ENCODE data around the gene MAMSTR.

MAMSTR gene

DNA sequence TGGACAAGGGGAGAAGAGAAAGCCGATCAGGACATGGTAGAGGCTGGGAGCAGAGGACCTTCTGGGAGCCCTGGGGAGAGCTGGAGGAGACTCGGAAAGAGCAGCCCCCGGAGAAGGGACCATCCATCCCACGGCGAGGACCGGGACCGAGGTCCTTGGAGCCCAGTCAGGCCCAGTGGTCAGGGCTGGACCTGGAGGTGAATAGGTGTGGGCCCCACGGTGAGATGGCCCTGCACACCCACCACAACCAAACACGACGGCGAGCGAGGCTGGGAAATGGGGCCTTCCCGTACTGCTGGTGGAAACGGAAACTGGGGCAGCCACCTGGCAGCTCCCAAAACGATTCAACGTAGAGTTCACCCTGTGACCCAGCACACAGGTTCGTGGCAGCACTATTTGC, 43.0 kb downstream of the MAMSTR start:
- DNase-seq (ENCODE audit: low spot score) = no peak
- Mint-ChIP-seq H3K4me3 (no peak overlapping the region), H3K36me3 (ENCODE audit: low read depth) (no peaks in the 10 kb centered on the region), H3K4me1 (ENCODE audit: low read depth) (peaks cover 1% of the 10 kb centered on the region), H3K9me3 (no peaks in the 10 kb centered on the region), H3K27me3 (ENCODE audit: low read depth) (no peaks in the 10 kb centered on the region), H3K27ac (no peak overlapping the region)

DNA sequence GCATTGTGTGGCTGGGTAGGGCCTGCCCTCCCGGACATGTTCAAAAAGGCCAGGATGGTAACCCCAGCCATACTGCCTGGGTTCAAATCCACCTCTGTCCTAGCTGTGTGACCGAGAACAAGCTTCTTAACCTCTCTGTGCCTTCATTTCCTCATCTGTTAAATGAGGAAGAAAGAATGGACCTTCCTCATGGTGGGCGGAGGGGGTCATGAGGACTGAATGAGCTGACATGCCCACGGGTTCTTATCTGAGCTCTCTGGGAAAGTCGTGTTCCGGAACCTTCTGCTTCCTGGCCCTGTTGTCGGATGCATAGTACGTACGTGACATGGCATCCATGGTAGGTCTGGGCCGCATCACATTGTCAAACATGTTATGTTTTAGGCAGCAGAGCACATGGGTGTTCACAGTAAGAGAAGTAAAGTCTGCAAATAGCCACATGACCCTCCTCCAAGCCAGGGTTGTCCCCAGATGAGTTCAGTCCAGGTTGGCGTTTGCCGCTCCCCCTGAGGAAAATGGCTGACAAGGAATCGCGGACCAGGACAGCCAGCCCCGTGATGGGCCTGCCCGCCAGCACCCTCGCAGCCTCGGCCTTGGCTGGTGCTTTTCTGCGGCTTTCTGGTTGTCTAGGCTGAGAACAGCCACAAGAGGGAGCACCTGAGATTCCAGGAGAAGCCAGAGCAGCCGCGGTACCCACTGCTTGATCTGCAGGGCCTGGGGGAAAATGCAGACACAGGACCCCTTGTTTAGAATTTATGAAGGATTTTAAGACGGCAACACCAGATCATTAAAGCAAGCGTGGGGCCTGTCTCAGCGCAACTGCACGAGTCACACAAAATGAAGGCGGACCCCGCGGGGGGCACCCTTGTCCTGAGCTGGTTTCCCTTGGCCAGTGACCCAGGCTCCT, 44.4 kb downstream of the MAMSTR start:
- H3K4me3 Mint-ChIP-seq = no peak overlapping the region
- H3K27ac Mint-ChIP-seq = no peak overlapping the region
- no peaks in the 10 kb centered on the region for H3K27me3 Mint-ChIP-seq (ENCODE audit: low read depth)
- no peaks in the 10 kb centered on the region for H3K36me3 Mint-ChIP-seq (ENCODE audit: low read depth)
- H3K4me1 Mint-ChIP-seq (ENCODE audit: low read depth) = peaks cover 1% of the 10 kb centered on the region
- peak; percentile 61 for DNase-seq (ENCODE audit: low spot score)
- H3K9me3 Mint-ChIP-seq = no peaks in the 10 kb centered on the region

DNA sequence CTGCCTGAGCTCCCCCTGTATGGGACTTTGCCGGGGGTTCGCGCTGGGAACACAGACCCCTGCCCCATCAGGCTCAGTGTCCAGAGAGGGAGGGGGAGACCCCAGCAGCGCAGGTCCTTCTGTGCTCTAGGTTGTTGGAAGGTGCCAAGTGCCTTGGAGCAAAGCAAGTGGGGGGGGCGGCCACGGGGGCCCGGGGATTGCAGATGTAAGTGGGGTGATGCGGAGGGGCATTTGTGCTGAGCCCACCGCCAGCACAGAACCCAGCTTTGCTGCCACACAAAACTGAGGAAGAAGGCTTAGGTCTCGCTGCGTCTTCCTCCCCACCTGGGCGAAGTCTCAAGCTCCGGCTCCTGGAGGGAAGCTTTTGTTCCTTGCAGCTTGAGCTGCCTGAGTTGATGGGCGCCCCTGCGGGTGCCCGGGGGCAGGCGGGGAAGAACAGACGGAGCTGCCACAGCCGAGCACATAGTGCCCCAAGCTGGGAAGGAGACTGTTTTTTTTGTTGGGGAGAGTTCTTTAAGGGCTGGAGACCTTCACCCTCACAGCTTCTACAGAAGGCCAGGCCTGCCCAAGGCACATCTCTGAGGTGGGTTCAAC, 45.2 kb downstream of the MAMSTR start:
- Mint-ChIP-seq H3K4me3 (no peak overlapping the region), H3K9me3 (peaks cover 7% of the 10 kb centered on the region), H3K27ac (no peak overlapping the region), H3K27me3 (ENCODE audit: low read depth) (no peaks in the 10 kb centered on the region), H3K36me3 (ENCODE audit: low read depth) (peaks cover 2% of the 10 kb centered on the region), H3K4me1 (ENCODE audit: low read depth) (peaks cover 1% of the 10 kb centered on the region)
- no peak for DNase-seq (ENCODE audit: low spot score)

DNA sequence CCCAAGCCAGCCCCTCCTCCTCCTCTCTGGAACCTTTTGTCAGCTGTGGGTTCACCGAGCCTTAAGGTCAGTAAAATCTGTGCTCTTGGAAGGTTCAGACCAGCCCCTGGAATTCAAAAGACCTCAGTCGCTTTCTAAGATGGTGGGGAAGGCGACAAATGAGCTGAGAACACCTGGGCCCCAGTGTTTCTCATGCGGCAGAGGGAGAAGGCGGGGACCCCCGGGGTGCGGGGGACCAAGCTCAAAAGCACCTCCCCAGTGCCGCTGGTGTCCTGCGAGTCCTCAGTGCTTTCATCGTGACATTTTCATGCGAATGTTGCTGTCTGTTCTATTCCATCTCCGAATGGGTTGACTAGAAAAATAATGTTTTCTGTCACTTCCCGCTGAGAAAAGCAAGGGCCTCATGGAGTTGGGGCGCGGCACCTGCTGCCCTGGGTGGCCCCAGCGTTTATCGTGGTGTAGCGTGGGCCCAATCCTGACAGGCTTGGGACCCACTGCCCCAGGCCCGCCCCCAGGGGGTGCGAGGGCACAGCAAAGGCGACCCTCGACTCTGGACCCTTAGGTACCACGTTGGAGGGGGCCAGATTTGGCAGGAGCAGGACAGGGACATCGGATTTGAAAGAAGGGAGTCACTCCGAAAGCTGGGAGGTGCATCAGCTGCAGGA, 46.0 kb downstream of the MAMSTR start:
- peaks cover 11% of the 10 kb centered on the region for H3K9me3 Mint-ChIP-seq
- no peak overlapping the region for H3K27ac Mint-ChIP-seq
- no peaks in the 10 kb centered on the region for H3K27me3 Mint-ChIP-seq (ENCODE audit: low read depth)
- H3K4me3 Mint-ChIP-seq = no peak overlapping the region
- peaks cover 2% of the 10 kb centered on the region for H3K36me3 Mint-ChIP-seq (ENCODE audit: low read depth)
- no peak for DNase-seq (ENCODE audit: low spot score)
- peaks cover 1% of the 10 kb centered on the region for H3K4me1 Mint-ChIP-seq (ENCODE audit: low read depth)

DNA sequence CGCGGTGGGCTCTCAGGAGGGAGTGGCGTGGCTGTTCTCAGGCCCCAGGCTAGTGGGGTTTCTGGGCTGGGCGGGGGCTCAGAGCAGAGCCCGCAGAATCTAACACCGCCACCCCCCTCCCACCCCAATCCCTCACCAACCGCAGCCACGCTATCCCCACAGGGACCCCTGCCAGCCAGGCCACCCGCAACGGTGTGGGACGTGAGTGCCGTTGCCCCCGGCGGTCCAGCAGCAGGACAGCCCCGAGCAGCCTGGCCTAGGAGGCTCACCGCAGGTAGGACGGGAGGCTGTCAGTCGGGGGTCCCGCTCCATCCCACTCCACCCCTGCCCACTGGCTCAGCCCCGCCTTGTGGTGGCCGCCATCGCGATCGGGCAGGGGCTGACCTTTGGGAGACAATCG, 46.5 kb downstream of the MAMSTR start, which contains the start of gene NTN5:
Gene NTN5 (minus strand): TSS at position 24 of the 400 bp plus-strand sequence. CDS start 2,031 bp downstream, outside the sequence.
- peaks cover 2% of the 10 kb centered on the region for H3K36me3 Mint-ChIP-seq (ENCODE audit: low read depth)
- H3K4me1 Mint-ChIP-seq (ENCODE audit: low read depth) = peaks cover 1% of the 10 kb centered on the region
- DNase-seq (ENCODE audit: low spot score) = no peak
- H3K9me3 Mint-ChIP-seq = peaks cover 11% of the 10 kb centered on the region
- no peak within 1 kb of the TSS for H3K27ac Mint-ChIP-seq
- H3K27me3 Mint-ChIP-seq (ENCODE audit: low read depth) = no peaks in the 10 kb centered on the region
- H3K4me3 Mint-ChIP-seq = no peak within 1 kb of the TSS

DNA sequence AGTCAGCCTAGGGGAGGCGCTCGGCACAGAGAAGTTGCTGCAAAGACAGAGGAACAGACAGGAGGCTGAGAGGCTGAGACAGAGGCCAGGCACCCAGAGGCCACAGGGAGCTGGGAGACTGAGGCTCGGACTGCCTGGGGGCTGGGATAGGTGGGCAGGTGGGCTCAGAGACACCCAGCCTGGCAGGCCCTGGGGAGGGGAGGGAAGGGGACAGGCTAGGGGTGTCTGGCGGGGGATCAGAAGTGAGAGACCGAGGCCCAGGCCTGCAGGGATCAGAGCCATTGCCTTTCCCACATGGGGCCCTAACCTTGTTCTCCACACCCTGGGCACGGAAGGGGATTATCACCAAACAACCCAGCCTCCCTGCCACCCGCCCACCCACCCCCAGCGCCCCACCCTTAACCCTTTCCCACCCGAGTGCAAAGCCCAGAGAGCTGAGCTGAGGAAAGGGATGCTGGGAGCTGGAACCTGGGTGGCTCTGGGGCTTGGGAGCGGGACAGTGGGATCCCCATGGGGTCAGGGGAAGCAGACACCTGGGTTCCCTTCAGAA, 48.0 kb downstream of the MAMSTR start:
- Mint-ChIP-seq H3K27ac (no peak overlapping the region), H3K27me3 (ENCODE audit: low read depth) (no peaks in the 10 kb centered on the region), H3K9me3 (peaks cover 11% of the 10 kb centered on the region), H3K4me3 (no peak overlapping the region), H3K4me1 (ENCODE audit: low read depth) (peaks cover 1% of the 10 kb centered on the region), H3K36me3 (ENCODE audit: low read depth) (peaks cover 2% of the 10 kb centered on the region)
- DNase-seq (ENCODE audit: low spot score) = no peak

DNA sequence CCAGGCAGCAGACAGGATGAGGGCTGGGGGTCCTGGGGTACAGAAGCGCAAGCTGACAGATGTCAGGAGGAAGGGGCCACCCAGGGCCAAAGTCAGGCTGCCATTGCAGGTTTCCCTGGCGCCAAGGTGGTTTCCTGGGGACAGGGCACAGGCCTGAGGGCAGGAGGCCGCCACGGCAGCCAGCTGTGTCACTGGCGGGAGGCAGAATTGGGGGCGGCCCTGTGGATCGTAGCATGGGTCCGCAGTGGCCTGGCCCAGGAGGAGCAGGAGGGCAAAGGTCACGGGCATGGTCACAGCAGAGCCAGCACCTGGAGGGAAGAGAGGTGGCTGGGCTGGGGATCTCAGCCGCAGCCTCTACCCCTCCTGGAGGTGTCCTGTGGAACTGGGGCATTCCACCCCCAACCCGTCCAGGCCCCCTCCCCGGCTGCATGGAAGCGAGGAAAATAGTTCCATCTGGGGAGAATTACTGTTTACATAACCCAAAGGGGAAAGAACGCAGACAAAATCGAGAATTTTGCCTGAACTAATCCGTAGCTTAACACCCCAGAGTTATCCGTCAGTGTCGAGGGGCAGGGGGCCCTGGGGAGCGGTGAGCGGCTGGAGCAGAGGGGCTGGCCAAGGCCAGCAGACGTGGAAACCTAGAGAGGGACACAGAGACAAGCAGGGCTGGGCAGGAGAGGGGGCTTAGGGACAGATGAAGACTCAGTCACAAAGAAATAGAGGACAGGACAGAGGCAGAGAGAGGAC, 48.7 kb downstream of the MAMSTR start:
- H3K27ac Mint-ChIP-seq = no peak overlapping the region
- H3K9me3 Mint-ChIP-seq = peaks cover 11% of the 10 kb centered on the region
- peaks cover 1% of the 10 kb centered on the region for H3K4me1 Mint-ChIP-seq (ENCODE audit: low read depth)
- no peak overlapping the region for H3K4me3 Mint-ChIP-seq
- H3K36me3 Mint-ChIP-seq (ENCODE audit: low read depth) = peaks cover 2% of the 10 kb centered on the region
- no peak for DNase-seq (ENCODE audit: low spot score)
- H3K27me3 Mint-ChIP-seq (ENCODE audit: low read depth) = no peaks in the 10 kb centered on the region

DNA sequence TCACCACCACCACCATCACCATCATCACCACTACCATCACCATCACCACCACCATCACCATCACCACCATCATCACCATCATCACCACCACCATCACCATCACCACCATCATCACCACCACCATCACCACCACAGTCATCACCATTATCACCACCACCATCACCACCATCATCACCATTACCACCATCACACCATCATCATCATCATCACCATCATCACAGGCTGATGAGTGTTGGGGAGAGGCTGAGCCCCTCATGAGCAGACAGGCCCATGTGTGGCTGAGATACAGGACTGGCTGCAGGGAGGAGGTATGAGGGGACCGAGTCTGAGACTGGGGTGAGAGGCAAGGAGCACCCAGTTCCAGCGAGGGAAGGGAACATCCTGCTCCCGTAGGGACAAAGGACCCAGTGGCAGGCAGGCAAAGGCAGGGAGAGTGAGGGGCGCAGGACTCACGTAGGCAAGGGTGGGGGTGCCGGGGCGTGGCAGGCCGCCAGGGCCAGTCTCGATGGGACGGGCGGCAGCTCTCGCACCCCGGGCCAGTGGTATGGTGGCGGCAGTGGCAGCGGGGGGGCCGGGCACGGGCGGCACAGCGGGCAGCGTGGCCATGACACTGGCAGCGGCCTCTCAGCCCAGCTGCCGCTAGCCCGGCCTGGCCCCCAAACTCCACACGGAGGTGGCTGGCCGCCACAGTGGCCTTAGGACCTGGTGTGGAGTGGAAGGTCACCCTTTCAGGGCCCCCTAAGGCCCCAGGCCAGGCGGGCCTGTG, 49.4 kb downstream of the MAMSTR start:
- H3K27ac Mint-ChIP-seq = no peak overlapping the region
- no peaks in the 10 kb centered on the region for H3K27me3 Mint-ChIP-seq (ENCODE audit: low read depth)

DNA sequence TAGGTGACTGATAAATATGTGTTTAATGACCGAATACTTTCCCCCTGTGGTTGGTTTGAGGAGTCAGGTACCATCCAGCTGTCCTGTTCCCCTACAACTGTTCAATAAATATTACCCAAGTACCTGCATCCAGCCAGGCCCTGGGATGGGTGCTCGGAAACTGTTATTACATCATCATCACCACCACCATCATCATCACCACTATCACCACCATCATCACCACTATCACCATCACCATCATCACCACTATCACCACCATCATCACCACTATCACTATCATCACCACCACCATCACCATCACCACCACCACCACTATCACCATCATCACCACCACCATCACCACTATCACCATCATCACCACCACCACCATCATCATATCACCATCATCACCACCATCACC, 50.8 kb downstream of the MAMSTR start:
- Mint-ChIP-seq H3K27me3 (ENCODE audit: low read depth) (no peaks in the 10 kb centered on the region), H3K9me3 (peaks cover 11% of the 10 kb centered on the region), H3K4me3 (no peak overlapping the region)

More for the DNA sequence above, 49.4 kb downstream of the MAMSTR start:
- DNase-seq (ENCODE audit: low spot score) = no peak
- no peaks in the 10 kb centered on the region for H3K4me1 Mint-ChIP-seq (ENCODE audit: low read depth)
- H3K4me3 Mint-ChIP-seq = no peak overlapping the region
- H3K9me3 Mint-ChIP-seq = peaks cover 11% of the 10 kb centered on the region
- peaks cover 2% of the 10 kb centered on the region for H3K36me3 Mint-ChIP-seq (ENCODE audit: low read depth)

DNA sequence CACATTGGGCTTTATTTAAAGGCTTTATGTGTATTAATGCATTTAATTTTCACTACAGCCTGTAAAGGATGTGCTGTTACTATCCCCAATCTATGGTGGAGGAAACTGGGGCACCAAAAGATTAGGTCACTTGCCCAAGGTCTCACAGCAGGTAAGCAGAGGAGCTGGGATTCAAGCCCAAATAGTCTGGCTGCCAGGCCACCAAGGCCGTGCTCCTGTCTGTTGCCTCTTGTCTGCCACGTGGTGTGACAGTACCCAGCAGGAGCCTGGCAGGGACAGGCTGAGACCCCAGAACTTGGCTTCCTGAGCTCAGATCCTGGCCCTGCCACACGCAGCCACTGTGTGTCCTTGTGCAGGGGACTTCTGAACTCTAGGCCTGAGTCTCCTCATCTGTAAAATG, 51.2 kb downstream of the MAMSTR start:
- Mint-ChIP-seq H3K27ac (no peak overlapping the region), H3K4me1 (ENCODE audit: low read depth) (no peaks in the 10 kb centered on the region), H3K4me3 (no peak overlapping the region), H3K27me3 (ENCODE audit: low read depth) (no peaks in the 10 kb centered on the region), H3K36me3 (ENCODE audit: low read depth) (peaks cover 2% of the 10 kb centered on the region), H3K9me3 (peaks cover 11% of the 10 kb centered on the region)
- DNase-seq (ENCODE audit: low spot score) = no peak

More for the DNA sequence above, 50.8 kb downstream of the MAMSTR start:
- no peaks in the 10 kb centered on the region for H3K4me1 Mint-ChIP-seq (ENCODE audit: low read depth)
- no peak overlapping the region for H3K27ac Mint-ChIP-seq
- H3K36me3 Mint-ChIP-seq (ENCODE audit: low read depth) = peaks cover 2% of the 10 kb centered on the region
- DNase-seq (ENCODE audit: low spot score) = no peak

DNA sequence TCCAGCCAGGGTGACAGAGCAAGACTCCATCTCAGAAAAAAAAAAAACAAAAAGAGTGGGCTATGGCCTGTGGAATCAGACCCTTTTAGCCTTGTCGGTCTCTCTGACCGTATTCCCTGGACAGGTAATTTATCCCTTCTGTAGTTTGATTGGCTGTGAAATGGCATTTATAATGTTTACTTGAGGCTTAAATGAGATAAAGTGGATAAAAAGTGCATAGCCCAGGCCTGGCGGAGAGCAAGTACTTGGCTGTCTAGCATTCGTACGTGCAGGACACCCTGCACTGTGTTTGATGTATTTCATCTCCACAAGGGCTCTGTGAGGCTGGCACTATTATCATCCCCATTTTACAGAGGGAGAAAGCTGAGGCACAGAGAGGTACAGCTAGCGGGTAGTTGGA, 53.7 kb downstream of the MAMSTR start:
- Mint-ChIP-seq H3K27ac (no peak overlapping the region), H3K9me3 (peaks cover 11% of the 10 kb centered on the region), H3K27me3 (ENCODE audit: low read depth) (no peaks in the 10 kb centered on the region), H3K4me1 (ENCODE audit: low read depth) (peaks cover 5% of the 10 kb centered on the region), H3K4me3 (no peak overlapping the region), H3K36me3 (ENCODE audit: low read depth) (peaks cover 2% of the 10 kb centered on the region)
- DNase-seq (ENCODE audit: low spot score) = no peak

DNA sequence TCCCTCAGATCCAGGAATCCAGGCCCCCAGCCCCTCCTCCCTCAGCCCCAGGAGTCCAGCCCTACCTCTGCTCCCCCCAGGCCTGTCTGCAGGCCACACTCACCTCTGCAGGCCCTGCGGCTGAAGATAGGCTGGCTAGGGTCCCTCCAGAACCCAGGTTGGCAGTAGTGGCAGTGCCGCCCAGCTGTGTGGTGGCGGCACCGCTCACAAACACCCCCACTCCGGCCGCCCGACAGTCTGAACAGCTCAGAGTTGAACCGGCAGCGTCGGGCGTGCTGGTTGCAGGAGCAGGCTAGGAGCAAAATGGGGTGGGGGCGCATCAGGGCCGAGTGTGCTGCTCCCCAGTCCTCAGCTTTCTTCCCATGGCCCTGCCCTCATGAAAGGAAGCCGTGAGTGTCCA, 55.0 kb downstream of the MAMSTR start:
- Mint-ChIP-seq H3K4me3 (no peak overlapping the region), H3K36me3 (ENCODE audit: low read depth) (no peaks in the 10 kb centered on the region), H3K27me3 (ENCODE audit: low read depth) (no peaks in the 10 kb centered on the region), H3K4me1 (ENCODE audit: low read depth) (peaks cover 7% of the 10 kb centered on the region), H3K27ac (no peak overlapping the region), H3K9me3 (peaks cover 5% of the 10 kb centered on the region)
- no peak for DNase-seq (ENCODE audit: low spot score)

DNA sequence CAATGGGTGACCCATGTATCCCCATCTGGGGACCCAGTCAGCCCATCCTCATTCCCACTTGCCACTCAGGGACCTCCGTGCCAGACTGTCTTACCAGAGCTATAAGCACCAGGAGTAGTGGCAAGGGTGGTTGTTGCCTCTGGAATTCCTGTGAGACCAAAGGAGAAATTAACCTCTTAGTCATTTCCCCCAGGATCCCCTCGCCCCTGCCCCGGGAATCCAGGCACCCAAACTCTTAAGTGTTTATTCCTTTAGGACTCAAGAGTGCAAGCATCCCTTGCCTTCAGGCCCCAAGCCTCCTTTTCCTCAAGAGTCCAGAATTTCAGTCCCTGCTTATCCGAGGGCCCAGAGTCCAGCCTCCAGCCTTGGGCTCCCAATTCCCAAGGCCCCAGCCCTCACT, 55.9 kb downstream of the MAMSTR start:
- no peak overlapping the region for H3K4me3 Mint-ChIP-seq
- H3K4me1 Mint-ChIP-seq (ENCODE audit: low read depth) = peaks cover 7% of the 10 kb centered on the region
- no peak for DNase-seq (ENCODE audit: low spot score)
- H3K9me3 Mint-ChIP-seq = peaks cover under 1% of the 10 kb centered on the region
- H3K27me3 Mint-ChIP-seq (ENCODE audit: low read depth) = peaks cover 3% of the 10 kb centered on the region
- no peaks in the 10 kb centered on the region for H3K36me3 Mint-ChIP-seq (ENCODE audit: low read depth)
- no peak overlapping the region for H3K27ac Mint-ChIP-seq
